Measurements from ENCODE around the gene PIGN.

DNA sequence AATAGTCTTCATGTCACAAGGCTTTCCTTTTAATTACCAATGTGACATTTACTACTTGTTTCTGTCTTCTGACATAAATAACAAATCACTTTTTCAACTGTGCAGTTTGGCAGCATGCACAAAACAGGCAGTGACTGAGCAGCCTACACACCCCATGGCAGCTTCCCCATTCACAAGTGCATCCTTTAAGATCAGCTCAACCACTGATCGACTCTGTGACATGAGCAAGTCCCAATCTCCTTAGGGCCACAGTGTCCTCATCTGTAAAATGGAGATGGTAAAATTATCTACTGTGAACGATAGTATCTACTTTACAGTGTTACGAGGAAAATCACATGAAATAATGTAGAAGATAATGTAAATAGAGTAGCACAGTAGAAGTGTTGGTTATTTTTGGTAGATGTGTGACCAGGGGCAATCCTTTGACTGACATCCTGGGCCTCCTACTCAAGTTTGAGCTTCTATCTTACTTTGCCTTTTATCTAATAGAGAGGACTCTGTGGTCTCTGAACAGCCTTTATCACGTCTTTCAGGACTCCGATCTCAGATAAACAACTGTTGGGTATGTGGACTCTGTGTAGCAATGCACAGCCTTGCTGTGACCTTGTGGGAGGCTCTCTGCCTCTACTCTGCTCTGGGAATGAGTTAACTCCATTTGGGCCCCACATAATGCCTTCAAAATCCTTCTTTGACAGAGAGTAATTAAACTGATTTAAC, 120.6 kb downstream of the PIGN start:
- TF ChIP-seq POLR2A (IDR thresholded peaks at IDR 0.05) (no peak), CTCF (IDR thresholded peaks at IDR 0.05) (no peak)
